Adrenal gland (tissue), 5 donors: ENCODE data around the gene ARID2.

Experiments
- CTCF ChIP-seq, 6 experiments: fragments of 450-650 bp in 4 of 6; fragments of 200-600 bp in 2 of 6; sonication (generic) in 1 of 6; IDR thresholded peaks; 1 replicate in 5 of 6; 2 replicates in 1 of 6; pipeline versions ENCODE4 v1.5.1 to v1.8.0; 2016 to 2021; ENCODE audit warnings: antibody characterized with exemption in 6 of 6, mild to moderate bottlenecking in 2 of 6, moderate library complexity in 1 of 6
- POLR2A ChIP-seq, 2 donors: fragments of 450-650 bp; IDR thresholded peaks; one replicate each; pipeline ENCODE4 v1.6.1; 2017; ENCODE audit warnings: antibody characterized with exemption in 2 of 2, mild to moderate bottlenecking in 2 of 2, moderate library complexity in 1 of 2
- donor health status: DM: no; HTN: no; CAD: no.

- no peak for TF ChIP-seq CTCF (IDR thresholded peaks at IDR 0.05)
- no peak for TF ChIP-seq POLR2A (IDR thresholded peaks at IDR 0.05)
Observed at GRCh38 chr12:45833401-45833800, 103.9 kb downstream of the ARID2 start.
